Measurements from ENCODE around the gene MRPS27.

DNA sequence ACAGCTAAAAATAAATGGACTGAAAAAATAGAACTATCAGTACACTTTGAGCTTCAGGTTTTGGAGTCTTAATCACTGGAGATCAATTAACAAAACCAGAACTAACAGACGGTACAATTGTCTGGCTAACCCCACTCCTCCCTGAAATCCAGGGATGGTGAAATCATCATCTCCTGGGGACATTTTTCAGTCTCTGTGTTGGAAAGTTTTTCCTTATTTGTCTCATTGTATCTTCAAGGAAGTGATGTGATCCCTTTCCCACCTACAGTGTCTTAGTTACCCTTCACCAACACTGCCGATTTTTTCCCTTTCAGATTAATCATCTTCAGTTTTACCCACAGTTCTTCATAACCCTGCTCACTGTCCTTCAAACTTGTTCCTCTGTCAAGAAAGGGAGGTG, 130.9 kb downstream of the MRPS27 start:
- TF ChIP-seq, protein P1, sequence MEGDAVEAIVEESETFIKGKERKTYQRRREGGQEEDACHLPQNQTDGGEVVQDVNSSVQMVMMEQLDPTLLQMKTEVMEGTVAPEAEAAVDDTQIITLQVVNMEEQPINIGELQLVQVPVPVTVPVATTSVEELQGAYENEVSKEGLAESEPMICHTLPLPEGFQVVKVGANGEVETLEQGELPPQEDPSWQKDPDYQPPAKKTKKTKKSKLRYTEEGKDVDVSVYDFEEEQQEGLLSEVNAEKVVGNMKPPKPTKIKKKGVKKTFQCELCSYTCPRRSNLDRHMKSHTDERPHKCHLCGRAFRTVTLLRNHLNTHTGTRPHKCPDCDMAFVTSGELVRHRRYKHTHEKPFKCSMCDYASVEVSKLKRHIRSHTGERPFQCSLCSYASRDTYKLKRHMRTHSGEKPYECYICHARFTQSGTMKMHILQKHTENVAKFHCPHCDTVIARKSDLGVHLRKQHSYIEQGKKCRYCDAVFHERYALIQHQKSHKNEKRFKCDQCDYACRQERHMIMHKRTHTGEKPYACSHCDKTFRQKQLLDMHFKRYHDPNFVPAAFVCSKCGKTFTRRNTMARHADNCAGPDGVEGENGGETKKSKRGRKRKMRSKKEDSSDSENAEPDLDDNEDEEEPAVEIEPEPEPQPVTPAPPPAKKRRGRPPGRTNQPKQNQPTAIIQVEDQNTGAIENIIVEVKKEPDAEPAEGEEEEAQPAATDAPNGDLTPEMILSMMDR (IDR thresholded peaks at IDR 0.05) = no peak
- no peak for TF ChIP-seq POLR2A (IDR thresholded peaks at IDR 0.05)

Data from Peyer's patch (tissue), 4 donors.